Duodenal mucosa (tissue), 2 donors: Measurements from ENCODE around the gene PRG3.
"Not testable (repeated sequence)": the region's sequence is repeated elsewhere in the genome, so short reads cannot be mapped to it uniquely, and the experiment has no call there.

Experiments
- H3K27ac ChIP-seq: one replicate; pipeline ENCODE4 v1.7.0; 2013; ENCODE audit warnings: low read depth, low read length
- H3K27me3 ChIP-seq, 2 donors: one replicate each; pipeline ENCODE4 v1.7.0; 2013; ENCODE audit warnings: low read length in 2 of 2, control low read depth in 1 of 2; ENCODE audit not compliant: insufficient read depth in 2 of 2, control insufficient read depth in 1 of 2
- H3K36me3 ChIP-seq, 2 donors: one replicate each; pipeline ENCODE4 v1.7.0; 2013; ENCODE audit warnings: low read length in 2 of 2, control low read depth in 1 of 2; ENCODE audit not compliant: insufficient read depth in 2 of 2, control insufficient read depth in 1 of 2
- H3K4me1 ChIP-seq, 2 donors: one replicate each; pipeline ENCODE4 v1.7.0; 2013; ENCODE audit warnings: low read length in 2 of 2, control low read depth in 1 of 2; ENCODE audit not compliant: insufficient read depth in 2 of 2, control insufficient read depth in 1 of 2
- H3K4me3 ChIP-seq, 2 donors: one replicate each; pipeline ENCODE4 v1.7.0; 2013; ENCODE audit warnings: low read length in 2 of 2, low read depth in 1 of 2
- H3K9ac ChIP-seq, 2 donors: one replicate each; pipeline ENCODE4 v1.7.0; 2013; ENCODE audit warnings: low read length in 2 of 2, low read depth in 1 of 2
- H3K9me3 ChIP-seq, 2 donors: one replicate each; pipeline ENCODE4 v1.7.0; 2013; ENCODE audit warnings: low read length in 2 of 2, control low read depth in 1 of 2; ENCODE audit not compliant: control insufficient read depth in 1 of 2

PRG3 gene

DNA sequence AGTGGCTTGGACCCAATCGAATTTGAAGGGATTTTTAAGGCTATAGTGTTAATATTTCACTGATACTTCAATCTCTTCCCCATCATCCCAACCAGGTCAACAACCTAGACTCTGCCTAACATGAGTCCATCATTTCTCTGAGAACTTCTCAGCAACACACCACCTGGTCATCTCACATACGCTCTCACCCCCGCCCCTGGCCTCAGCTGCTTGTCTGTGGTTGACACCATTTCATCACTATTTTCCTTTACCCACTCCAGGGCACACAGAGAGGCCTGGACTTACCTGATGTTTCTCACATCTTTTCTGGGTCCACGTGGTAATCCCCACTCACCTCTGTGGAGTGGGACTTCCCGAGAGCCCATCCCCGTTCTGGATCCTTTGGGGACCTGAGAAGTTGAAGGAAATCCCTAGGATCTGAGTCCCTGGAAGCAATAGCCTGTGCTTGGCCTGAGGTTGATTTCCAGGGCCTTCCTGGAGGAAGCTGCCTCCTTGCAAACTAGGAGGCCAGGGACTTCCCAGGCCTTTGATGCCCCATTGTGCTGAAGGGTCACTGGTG is 39.6 kb downstream of the PRG3 start:
- H3K27ac ChIP-seq = no peak overlapping the region
- H3K9ac ChIP-seq = no peak overlapping the region
- peaks cover 3 to 5% of the 10 kb centered on the region in 2 donors for H3K27me3 ChIP-seq
- no peak overlapping the region for H3K4me3 ChIP-seq
- peaks cover 2 to 4% of the 10 kb centered on the region in 2 donors for H3K4me1 ChIP-seq
- no peaks in the 10 kb centered on the region for H3K9me3 ChIP-seq
- no peaks in the 10 kb centered on the region for H3K36me3 ChIP-seq

DNA sequence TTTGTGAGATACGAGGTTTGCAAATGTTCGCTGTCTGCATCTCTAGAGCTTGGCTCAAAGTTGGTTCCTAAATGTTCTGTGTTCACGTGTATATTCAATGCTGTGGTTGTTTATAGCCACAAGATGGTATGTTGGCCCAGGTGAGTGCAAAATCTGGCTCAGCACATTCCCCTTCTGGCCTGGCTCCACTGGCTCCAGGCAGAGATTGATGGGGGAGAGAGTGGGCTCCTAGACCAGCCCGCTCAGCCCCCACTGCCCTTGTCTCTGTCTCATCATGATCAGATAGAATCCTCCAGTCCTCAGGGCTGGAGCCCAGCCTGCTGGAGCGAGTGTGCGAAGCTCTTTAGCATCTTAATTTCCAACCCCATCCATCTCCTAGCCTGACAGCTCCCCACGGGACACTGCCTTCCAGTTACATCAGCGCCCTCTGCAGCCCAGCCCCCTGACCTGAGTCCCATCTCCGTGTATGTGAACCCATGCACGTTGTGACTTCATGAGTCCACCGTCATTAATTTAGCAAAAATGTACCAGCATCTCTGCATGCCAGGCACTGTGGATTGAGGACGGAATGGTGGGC is 40.8 kb downstream of the PRG3 start:
- Histone ChIP-seq H3K27ac (no peak overlapping the region), H3K4me1 (peaks cover 6 to 7% of the 10 kb centered on the region in 2 donors), H3K9me3 (no peaks in the 10 kb centered on the region), H3K27me3 (peaks cover 3 to 5% of the 10 kb centered on the region in 2 donors), H3K4me3 (no peak overlapping the region), H3K36me3 (no peaks in the 10 kb centered on the region), H3K9ac (no peak overlapping the region)

GRCh38 chr11:57339328-57339727 is 41.6 kb downstream of the PRG3 start:
- no peak overlapping the region for H3K4me3 ChIP-seq
- no peak overlapping the region for H3K9ac ChIP-seq
- H3K9me3 ChIP-seq = no peaks in the 10 kb centered on the region
- H3K4me1 ChIP-seq = peaks cover 14% of the 10 kb centered on the region in 2 donors
- no peak overlapping the region for H3K27ac ChIP-seq
- H3K27me3 ChIP-seq = peaks cover 3 to 5% of the 10 kb centered on the region in 2 donors
- H3K36me3 ChIP-seq = peaks cover 0 to 1% of the 10 kb centered on the region in 2 donors

DNA sequence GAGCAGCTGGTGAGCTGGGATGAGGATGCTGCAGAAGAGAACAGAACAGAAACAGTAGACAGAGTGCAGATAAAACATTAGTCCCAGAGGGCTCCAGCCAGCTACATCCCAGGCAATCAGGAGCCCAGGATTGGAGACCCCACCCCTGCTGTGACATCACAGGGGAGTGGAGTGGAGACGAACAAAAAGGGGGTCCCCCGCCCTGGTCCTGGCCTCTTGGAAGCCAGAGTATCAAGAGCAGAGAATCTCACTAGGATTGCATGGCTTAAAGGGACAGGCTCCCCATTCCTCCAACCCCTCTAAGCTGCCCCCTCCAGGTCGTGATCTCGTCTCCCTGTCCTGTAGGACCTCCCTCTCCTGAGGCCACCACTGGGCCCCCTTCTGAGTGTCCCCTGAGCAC is 42.8 kb downstream of the PRG3 start, which contains the start of gene P2RX3:
Gene P2RX3 (plus strand): TSS at position 211 of the 400 bp plus-strand sequence. CDS start 199 bp downstream, outside the sequence.
- Histone ChIP-seq H3K9ac (no peak within 1 kb of the TSS), H3K27ac (no peak within 1 kb of the TSS), H3K27me3 (peaks cover 3 to 5% of the 10 kb centered on the region in 2 donors), H3K4me3 (no peak within 1 kb of the TSS), H3K4me1 (peaks cover 15 to 19% of the 10 kb centered on the region in 2 donors), H3K36me3 (peaks cover 5 to 9% of the 10 kb centered on the region in 2 donors), H3K9me3 (no peaks in the 10 kb centered on the region)

- H3K27ac ChIP-seq, H3K9me3 ChIP-seq, H3K4me3 ChIP-seq, H3K27me3 ChIP-seq: not testable (repeated sequence)
- Histone ChIP-seq H3K4me1 (peaks cover 15 to 19% of the 10 kb centered on the region in 2 donors), H3K36me3 (peaks cover 17 to 22% of the 10 kb centered on the region in 2 donors), H3K9ac (peak overlapping the region in 1 of 2 donors; percentile 73)
Measured at GRCh38 chr11:57336856-57337255, 44.1 kb downstream of the PRG3 start.

DNA sequence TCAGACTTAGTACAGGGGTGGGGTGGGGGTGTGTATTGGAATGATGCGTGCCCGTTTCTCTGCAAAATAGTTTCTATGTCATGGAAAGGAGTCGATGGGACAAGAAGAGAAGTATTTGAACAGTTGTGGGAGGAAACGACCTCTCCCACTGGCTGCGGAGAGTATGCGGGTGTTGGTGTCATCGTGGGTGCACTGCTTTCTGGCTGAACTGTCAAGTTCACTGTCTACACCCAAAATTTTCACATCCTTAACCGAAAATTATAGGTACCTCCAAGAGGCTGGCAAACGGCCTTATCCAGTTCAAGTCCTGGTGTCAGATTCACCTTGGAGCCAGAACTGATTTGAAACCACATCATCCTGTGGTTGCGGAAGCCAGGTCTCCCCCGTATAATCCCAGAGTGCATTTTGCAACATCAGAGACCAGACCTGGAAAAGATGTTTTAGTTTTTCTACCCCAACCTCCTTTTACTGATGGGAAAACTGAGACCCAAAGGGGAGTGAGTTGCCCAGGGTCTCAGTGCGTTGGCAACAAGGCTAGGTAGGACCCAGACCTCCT is 44.8 kb downstream of the PRG3 start:
- Histone ChIP-seq H3K36me3 (peaks cover 22 to 28% of the 10 kb centered on the region in 2 donors), H3K27me3 (peaks cover 2 to 3% of the 10 kb centered on the region in 2 donors), H3K9ac (peak overlapping the region; percentile 29 to 73), H3K27ac (peak overlapping the region; percentile 7), H3K4me3 (peak overlapping the region; percentile 70 to 84), H3K9me3 (no peaks in the 10 kb centered on the region), H3K4me1 (peaks cover 15 to 19% of the 10 kb centered on the region in 2 donors)

GRCh38 chr11:57335343-57336110 is 45.4 kb downstream of the PRG3 start, which contains the start of gene SSRP1:
Gene SSRP1 (minus strand): TSS chr11:57335892. CDS start chr11:57335121, 771 bp downstream.
- Histone ChIP-seq H3K27ac (peak within 1 kb of the TSS; percentile 24), H3K36me3 (peaks cover 29 to 34% of the 10 kb centered on the region in 2 donors), H3K9ac (peak within 1 kb of the TSS; percentile 75 to 76), H3K4me1 (peaks cover 15 to 19% of the 10 kb centered on the region in 2 donors), H3K27me3 (peaks cover 0 to 3% of the 10 kb centered on the region in 2 donors), H3K4me3 (peak within 1 kb of the TSS; percentile 70 to 84), H3K9me3 (no peaks in the 10 kb centered on the region)

DNA sequence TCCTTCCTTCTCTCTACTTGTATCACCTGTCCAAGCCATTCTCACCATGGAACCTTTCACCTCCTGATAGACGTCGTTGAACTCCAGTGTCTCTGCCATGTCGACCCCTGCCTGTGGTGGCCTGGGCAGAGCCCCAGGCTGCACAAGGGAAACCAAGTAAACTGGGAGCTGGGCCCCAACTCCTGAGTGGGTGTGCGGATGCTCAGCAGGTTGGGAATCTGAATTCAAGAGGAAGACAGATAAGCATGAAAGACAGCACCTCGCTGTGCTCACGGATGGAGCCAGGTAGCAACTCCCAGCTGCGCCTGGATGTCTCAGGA is 46.0 kb downstream of the PRG3 start:
- Histone ChIP-seq H3K9ac (peak overlapping the region; percentile 75 to 76), H3K4me3 (peak overlapping the region; percentile 70 to 84), H3K9me3 (no peaks in the 10 kb centered on the region), H3K36me3 (peaks cover 35 to 40% of the 10 kb centered on the region in 2 donors), H3K27me3 (no peaks in the 10 kb centered on the region), H3K4me1 (peaks cover 15 to 19% of the 10 kb centered on the region in 2 donors), H3K27ac (no peak overlapping the region)

- peaks cover 54 to 61% of the 10 kb centered on the region in 2 donors for H3K36me3 ChIP-seq
- no peaks in the 10 kb centered on the region for H3K9me3 ChIP-seq
- no peak overlapping the region for H3K9ac ChIP-seq
- peaks cover 15 to 19% of the 10 kb centered on the region in 2 donors for H3K4me1 ChIP-seq
- no peak overlapping the region for H3K4me3 ChIP-seq
- H3K27ac ChIP-seq = no peak overlapping the region
- H3K27me3 ChIP-seq = no peaks in the 10 kb centered on the region
Measured at GRCh38 chr11:57332694-57333440, 48.1 kb downstream of the PRG3 start.
